Neural cell (in vitro differentiated cells): ENCODE measurements around the gene PKNOX2. TPM values are rescaled to one million over a fixed set of nuclear protein-coding genes. Genes with fewer than 3 reads are reported as not detected.

ENCODE experiments used
- H2AFZ ChIP-seq: fragments of 200-600, 300-800 bp; sonication (generic), shearing (Covaris generic); 2 replicates; pipeline ENCODE4 v1.6.0; 2014; ENCODE audit warnings: low read depth, mild to moderate bottlenecking, antibody characterized with exemption, low read length, moderate library complexity
- H3F3A ChIP-seq: fragments of 200-600 bp; shearing (Covaris generic); 2 replicates; pipeline ENCODE4 v1.6.1; 2016; ENCODE audit warnings: mild to moderate bottlenecking, moderate library complexity, mixed read lengths, antibody characterized with exemption, low read length; ENCODE audit not compliant: insufficient read depth, poor library complexity, severe bottlenecking
- H3K27ac ChIP-seq: fragments of 200-600, 300-800 bp; sonication (generic), shearing (Covaris generic); 2 replicates; pipeline ENCODE4 v1.5.1; 2014; ENCODE audit warnings: mild to moderate bottlenecking, low read length, moderate library complexity
- H3K27me3 ChIP-seq: fragments of 300-800, 200-600 bp; sonication (generic), shearing (Covaris generic); 2 replicates; pipeline ENCODE4 v1.6.0; 2014; ENCODE audit warnings: mild to moderate bottlenecking, low read depth, low read length, moderate library complexity; ENCODE audit not compliant: insufficient read depth
- H3K36me3 ChIP-seq: fragments of 300-800, 200-600 bp; sonication (generic), shearing (Covaris generic); 2 replicates; pipeline ENCODE4 v1.5.1; 2014; ENCODE audit warnings: mild to moderate bottlenecking, antibody characterized with exemption, low read length, moderate library complexity; ENCODE audit not compliant: insufficient read depth
- H3K4me2 ChIP-seq: fragments of 300-800, 200-600 bp; sonication (generic), shearing (Covaris generic); 2 replicates; pipeline ENCODE4 v1.6.0; 2014; ENCODE audit warnings: mild to moderate bottlenecking, low read length
- H3K4me3 ChIP-seq: fragments of 300-800, 200-600 bp; sonication (generic), shearing (Covaris generic); 2 replicates; pipeline ENCODE4 v1.5.1; 2014; ENCODE audit warnings: mild to moderate bottlenecking, low read length, moderate library complexity
- H3K79me2 ChIP-seq: fragments of 200-600 bp; shearing (Covaris generic); replicated peaks from 2 replicates; pipeline ENCODE4 v1.6.0; 2014; ENCODE audit warnings: mild to moderate bottlenecking, low read length, moderate library complexity; ENCODE audit not compliant: insufficient read depth
- H3K9ac ChIP-seq: fragments of 300-800, 200-600 bp; sonication (generic), shearing (Covaris generic); 2 replicates; pipeline ENCODE4 v1.6.1; 2016; ENCODE audit warnings: mild to moderate bottlenecking, low read length, mixed read lengths
- H3K9me2 ChIP-seq: fragments of 200-600 bp; shearing (Covaris generic); 2 replicates; pipeline ENCODE4 v1.6.1; 2016; ENCODE audit warnings: mild to moderate bottlenecking, low read length, mixed read lengths; ENCODE audit not compliant: insufficient read depth
- H3K9me3 ChIP-seq: fragments of 200-600, 300-800 bp; sonication (generic), shearing (Covaris generic); 2 replicates; pipeline ENCODE4 v1.6.1; 2016; ENCODE audit warnings: mild to moderate bottlenecking, mixed run types, low read length, moderate library complexity, mixed read lengths
- H4K20me1 ChIP-seq: fragments of 200-600 bp; shearing (Covaris generic); 2 replicates; pipeline ENCODE4 v1.6.1; 2016; ENCODE audit warnings: mild to moderate bottlenecking, mixed run types; ENCODE audit not compliant: insufficient read depth
- CTCF ChIP-seq: fragments of 450-650 bp; IDR thresholded peaks from 2 replicates; pipeline ENCODE4 v1.5.1; 2014; ENCODE audit warnings: antibody characterized with exemption, mild to moderate bottlenecking, moderate library complexity; ENCODE audit not compliant: poor library complexity, severe bottlenecking
- EP300 ChIP-seq: fragments of 450-650 bp; conservative IDR thresholded peaks from 2 replicates; pipeline ENCODE4 v1.6.1; 2014; ENCODE audit warnings: antibody characterized with exemption, mild to moderate bottlenecking, moderate library complexity; ENCODE audit not compliant: poor library complexity, severe bottlenecking
- EZH2 ChIP-seq: fragments of 200-600, 300-800 bp; shearing (Covaris generic), sonication (generic); IDR thresholded peaks from 2 replicates; pipeline ENCODE4 v1.6.1; 2014; ENCODE audit warnings: antibody characterized with exemption, low read length, borderline replicate concordance, mild to moderate bottlenecking; ENCODE audit not compliant: insufficient read depth, poor library complexity, severe bottlenecking
- MXI1 ChIP-seq: fragments of 450-650 bp; conservative IDR thresholded peaks from 2 replicates; pipeline ENCODE4 v1.6.1; 2014; ENCODE audit warnings: antibody characterized with exemption, mild to moderate bottlenecking; ENCODE audit not compliant: poor library complexity, severe bottlenecking
- POLR2AphosphoS5 ChIP-seq: IDR thresholded peaks from 2 replicates; pipeline ENCODE4 v1.6.1; 2012
- RAD21 ChIP-seq: fragments of 450-650 bp; conservative IDR thresholded peaks from 2 replicates; pipeline ENCODE4 v1.6.1; 2014; ENCODE audit warnings: antibody characterized with exemption, mild to moderate bottlenecking, moderate library complexity
- REST ChIP-seq: IDR thresholded peaks from 2 replicates; pipeline ENCODE4 v1.6.1; 2012; ENCODE audit warnings: borderline replicate concordance
- SMC3 ChIP-seq: fragments of 450-650 bp; conservative IDR thresholded peaks from 2 replicates; pipeline ENCODE4 v1.6.1; 2014; ENCODE audit warnings: antibody characterized with exemption, mild to moderate bottlenecking, moderate library complexity; ENCODE audit not compliant: poor library complexity
- TAF1 ChIP-seq: IDR thresholded peaks from 2 replicates; pipeline ENCODE4 v1.6.1; 2012; ENCODE audit warnings: low read depth
- polyA plus RNA-seq: library from polyadenylated mRNA; depleted of rRNA; stranded (reverse); fragments of >200 nt; gene quantifications from 2 replicates; pipeline ENCODE4 v1.2.3, GENCODE V29; 2014

Gene PKNOX2
- polyA plus RNA-seq, 1 donor from 2014 or later, result 0.99 TPM

- no peaks in the 10 kb centered on the region for H3K9me2 ChIP-seq
- no peak overlapping the region for H3K4me3 ChIP-seq
- no peak overlapping the region for H3K9ac ChIP-seq
- H2AFZ ChIP-seq, result no peak overlapping the region
- no peak overlapping the region for H3K4me2 ChIP-seq
- no peak for TF ChIP-seq MXI1
- no peak for TF ChIP-seq EP300
- H4K20me1 ChIP-seq, result no peaks in the 10 kb centered on the region
- no peaks in the 10 kb centered on the region for H3K27me3 ChIP-seq
- no peaks in the 10 kb centered on the region for H3K79me2 ChIP-seq
- no peaks in the 10 kb centered on the region for H3K36me3 ChIP-seq
- no peaks in the 10 kb centered on the region for H3F3A ChIP-seq
- H3K9me3 ChIP-seq, result no peaks in the 10 kb centered on the region
- H3K27ac ChIP-seq, result no peak overlapping the region
These were observed 61.5 kb downstream of the PKNOX2 start for GRCh38 chr11:125226031-125226430.

- Histone ChIP-seq H3K36me3 (no peaks in the 10 kb centered on the region), H3K79me2 (no peaks in the 10 kb centered on the region), H3K9me2 (no peaks in the 10 kb centered on the region), H3K4me3 (no peak overlapping the region), H3K4me2 (no peak overlapping the region), H2AFZ (no peak overlapping the region), H4K20me1 (no peaks in the 10 kb centered on the region), H3K9ac (no peak overlapping the region), H3K27me3 (no peaks in the 10 kb centered on the region), H3K9me3 (no peaks in the 10 kb centered on the region), H3K27ac (no peak overlapping the region), H3F3A (no peaks in the 10 kb centered on the region)
- no peak for TF ChIP-seq REST
- no peak for TF ChIP-seq RAD21
- TF ChIP-seq EZH2, result no peak
- no peak for TF ChIP-seq TAF1
- no peak for TF ChIP-seq POLR2AphosphoS5
- TF ChIP-seq MXI1, result no peak
- no peak for TF ChIP-seq EP300
- TF ChIP-seq SMC3, result no peak
- TF ChIP-seq CTCF, result no peak
These were observed 62.2 kb downstream of the PKNOX2 start for GRCh38 chr11:125226706-125227105.

GRCh38 chr11:125227151-125227550 is 62.6 kb downstream of the PKNOX2 start:
- no peaks in the 10 kb centered on the region for H3K79me2 ChIP-seq
- H3K27ac ChIP-seq, result no peak overlapping the region
- no peaks in the 10 kb centered on the region for H4K20me1 ChIP-seq
- no peaks in the 10 kb centered on the region for H3F3A ChIP-seq
- H3K4me3 ChIP-seq, result no peak overlapping the region
- no peaks in the 10 kb centered on the region for H3K9me3 ChIP-seq
- H3K9me2 ChIP-seq, result no peaks in the 10 kb centered on the region
- no peaks in the 10 kb centered on the region for H3K36me3 ChIP-seq
- H3K4me2 ChIP-seq, result no peak overlapping the region
- no peaks in the 10 kb centered on the region for H3K27me3 ChIP-seq
- TF ChIP-seq CTCF (no peak), EP300 (no peak), REST (no peak), EZH2 (no peak), SMC3 (no peak), MXI1 (no peak), POLR2AphosphoS5 (no peak), TAF1 (no peak)
- H3K9ac ChIP-seq, result no peak overlapping the region
- H2AFZ ChIP-seq, result no peak overlapping the region
